ENCODE results near the gene OSCP1. TPM values are rescaled to one million over a fixed set of nuclear protein-coding genes. Genes with fewer than 3 reads are reported as not detected.

The OSCP1 gene
- total RNA-seq, 1 experiment from 2014 or later = 5.5 TPM

GRCh38 chr1:36464605-36465393 lies 14.5 kb upstream of the OSCP1 start:
- DNase-seq (ENCODE audit: low read depth, low spot score) = peak; percentile 15
- H3K4me3 ChIP-seq (ENCODE audit: low read depth in 2 of 2, low read length in 2 of 2) = peak overlapping the region; percentile 93 to 99
- H3K9me3 ChIP-seq (ENCODE audit: control insufficient read depth, insufficient read depth, low read depth, low read length) = no peaks in the 10 kb centered on the region
- peak; percentile 69 for ATAC-seq
- no peak for TF ChIP-seq POLR2AphosphoS5 (IDR thresholded peaks at IDR 0.05; ENCODE audit: low read depth, low read length)
- no peak for TF ChIP-seq REST (IDR thresholded peaks at IDR 0.05; ENCODE audit: insufficient read depth in 1 of 2, low read depth in 2 of 2, low read length in 1 of 2)
- no peak for TF ChIP-seq CTCF (IDR thresholded peaks at IDR 0.05)
- TF ChIP-seq TCF7L2 (IDR thresholded peaks at IDR 0.05; ENCODE audit: low read depth, low read length) = no peak
- TF ChIP-seq SIN3A (IDR thresholded peaks at IDR 0.05; ENCODE audit: borderline replicate concordance, insufficient read depth, low read depth, low read length) = no peak
- peaks cover 8% of the 10 kb centered on the region for H3K36me3 ChIP-seq (ENCODE audit: control insufficient read depth, insufficient read depth, low read length)
- ChIA-PET POLR2A (no interaction called here), CTCF (no interaction called here)
- TSS peak; percentile 99 for BruUV-seq (replicated peaks)
- H3K27ac ChIP-seq (ENCODE audit: low read length) = peak overlapping the region; percentile 91
- intact Hi-C loops (cut with micrococcal nuclease; ENCODE audit: unreplicated experiment) = no loop called here
- H3K27me3 ChIP-seq (ENCODE audit: control insufficient read depth, insufficient read depth, low read length) = no peaks in the 10 kb centered on the region
- in situ Hi-C loops (cut with HindIII; ENCODE audit: low pct_unique_long_range_greater_than_20kb, low sequenced_read_pairs) = no loop called here
- peaks cover 8% of the 10 kb centered on the region for H3K4me1 ChIP-seq (ENCODE audit: control insufficient read depth, insufficient read depth, low read length)

- H3K27me3 ChIP-seq (ENCODE audit: control insufficient read depth, insufficient read depth, low read length) = no peaks in the 10 kb centered on the region
- peak within 1 kb of the TSS; percentile 91 for H3K27ac ChIP-seq (ENCODE audit: low read length)
- peaks cover 8% of the 10 kb centered on the region for H3K4me1 ChIP-seq (ENCODE audit: control insufficient read depth, insufficient read depth, low read length)
- DNase-seq (ENCODE audit: low read depth, low spot score) (peak; percentile 88), ATAC-seq (peak; percentile 96)
- in situ Hi-C loops (cut with HindIII; ENCODE audit: low pct_unique_long_range_greater_than_20kb, low sequenced_read_pairs) = no loop called here
- CTCF ChIA-PET = interaction anchor here (0.6 kb wide), 1 partner anchor 276 kb away, joined by 3 read pairs; no protein-coding TSS in a partner anchor
- peak within 1 kb of the TSS; percentile 93 to 99 for H3K4me3 ChIP-seq (ENCODE audit: low read depth in 2 of 2, low read length in 2 of 2)
- intact Hi-C loops (cut with micrococcal nuclease; ENCODE audit: unreplicated experiment) = no loop called here
- no peaks in the 10 kb centered on the region for H3K9me3 ChIP-seq (ENCODE audit: control insufficient read depth, insufficient read depth, low read depth, low read length)
- TF ChIP-seq CTCF (IDR thresholded peaks at IDR 0.05) = no peak
- no peak for TF ChIP-seq REST (IDR thresholded peaks at IDR 0.05; ENCODE audit: insufficient read depth in 1 of 2, low read depth in 2 of 2, low read length in 1 of 2)
- TF ChIP-seq POLR2AphosphoS5 (IDR thresholded peaks at IDR 0.05; ENCODE audit: low read depth, low read length) = peak; percentile 96
- no peak for TF ChIP-seq SIN3A (IDR thresholded peaks at IDR 0.05; ENCODE audit: borderline replicate concordance, insufficient read depth, low read depth, low read length)
- TF ChIP-seq TCF7L2 (IDR thresholded peaks at IDR 0.05; ENCODE audit: low read depth, low read length) = peak; percentile 63
- H3K36me3 ChIP-seq (ENCODE audit: control insufficient read depth, insufficient read depth, low read length) = peaks cover 8% of the 10 kb centered on the region
- no TSS peak for BruUV-seq (replicated peaks)
- POLR2A ChIA-PET = interaction anchor here (0.6 kb wide), 1 partner anchor 74 kb away, joined by 15 read pairs; no protein-coding TSS in a partner anchor
Measured at GRCh38 chr1:36463803-36464604, 13.8 kb upstream of the OSCP1 start, which contains the start of gene MRPS15. Gene MRPS15, minus strand, starts transcription at chr1:36464384. Its CDS starts 109 bp downstream, at chr1:36464275.
